ENCODE measurements around the gene GDI2. TPM values are rescaled to one million over a fixed set of nuclear protein-coding genes. Genes with fewer than 3 reads are reported as not detected.

Gene GDI2
- total RNA-seq, 2 donors from 2014 or later: 186 to 218 TPM

DNA sequence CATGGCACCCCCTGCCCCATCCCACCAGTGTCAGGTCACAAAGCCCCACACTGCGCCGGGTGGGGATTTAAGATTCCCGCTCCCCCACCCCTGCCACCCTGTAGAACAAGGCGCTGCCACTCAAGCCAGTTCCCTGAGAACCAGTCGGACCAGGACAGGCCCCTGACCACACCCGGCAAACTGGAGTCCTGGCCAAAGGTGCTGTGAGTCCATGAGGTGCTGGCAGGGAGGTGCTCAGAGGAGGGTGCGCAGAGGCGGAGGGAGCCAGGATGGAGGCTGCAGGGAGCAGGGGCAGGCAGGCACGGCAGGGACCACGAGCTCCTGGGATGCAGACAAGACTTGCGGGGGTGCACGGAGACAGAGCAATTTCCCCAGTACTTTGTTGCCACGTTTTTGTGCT is 19.7 kb upstream of the GDI2 start:
- Histone ChIP-seq H3K4me1 (replicated peaks) (peaks cover 2% of the 10 kb centered on the region), H3K36me3 (no peaks in the 10 kb centered on the region), H3K27me3 (replicated peaks; ENCODE audit: insufficient read depth) (no peaks in the 10 kb centered on the region), H3K27ac (no peak overlapping the region), H3K4me3 (no peak overlapping the region), H3K9me3 (no peaks in the 10 kb centered on the region)
- peak; percentile 78 for DNase-seq (ENCODE audit: low spot score)
- intact Hi-C loops (cut with DNase I): no loop called here
- WGBS: 60% methylated on average over 13 of the region's 13 CpGs
- TF ChIP-seq, protein P1, sequence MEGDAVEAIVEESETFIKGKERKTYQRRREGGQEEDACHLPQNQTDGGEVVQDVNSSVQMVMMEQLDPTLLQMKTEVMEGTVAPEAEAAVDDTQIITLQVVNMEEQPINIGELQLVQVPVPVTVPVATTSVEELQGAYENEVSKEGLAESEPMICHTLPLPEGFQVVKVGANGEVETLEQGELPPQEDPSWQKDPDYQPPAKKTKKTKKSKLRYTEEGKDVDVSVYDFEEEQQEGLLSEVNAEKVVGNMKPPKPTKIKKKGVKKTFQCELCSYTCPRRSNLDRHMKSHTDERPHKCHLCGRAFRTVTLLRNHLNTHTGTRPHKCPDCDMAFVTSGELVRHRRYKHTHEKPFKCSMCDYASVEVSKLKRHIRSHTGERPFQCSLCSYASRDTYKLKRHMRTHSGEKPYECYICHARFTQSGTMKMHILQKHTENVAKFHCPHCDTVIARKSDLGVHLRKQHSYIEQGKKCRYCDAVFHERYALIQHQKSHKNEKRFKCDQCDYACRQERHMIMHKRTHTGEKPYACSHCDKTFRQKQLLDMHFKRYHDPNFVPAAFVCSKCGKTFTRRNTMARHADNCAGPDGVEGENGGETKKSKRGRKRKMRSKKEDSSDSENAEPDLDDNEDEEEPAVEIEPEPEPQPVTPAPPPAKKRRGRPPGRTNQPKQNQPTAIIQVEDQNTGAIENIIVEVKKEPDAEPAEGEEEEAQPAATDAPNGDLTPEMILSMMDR (IDR thresholded peaks at IDR 0.05): no peak
- no peak for TF ChIP-seq POLR2A (IDR thresholded peaks at IDR 0.05)
- peak; percentile 74 for TF ChIP-seq POLR2AphosphoS5 (IDR thresholded peaks at IDR 0.05)

GRCh38 chr10:5831446-5831782 is 18.2 kb upstream of the GDI2 start:
- Histone ChIP-seq H3K9me3 (no peaks in the 10 kb centered on the region), H3K27me3 (replicated peaks; ENCODE audit: insufficient read depth) (no peaks in the 10 kb centered on the region), H3K27ac (no peak overlapping the region), H3K36me3 (no peaks in the 10 kb centered on the region), H3K4me3 (no peak overlapping the region), H3K4me1 (replicated peaks) (peaks cover 2% of the 10 kb centered on the region)
- WGBS: 91% methylated on average over 8 of the region's 8 CpGs
- DNase-seq (ENCODE audit: low spot score): no peak
- no peak for TF ChIP-seq POLR2A (IDR thresholded peaks at IDR 0.05)
- TF ChIP-seq, protein P1 (IDR thresholded peaks at IDR 0.05): no peak
- no peak for TF ChIP-seq POLR2AphosphoS5 (IDR thresholded peaks at IDR 0.05)
- intact Hi-C loops (cut with DNase I): no loop called here

DNA sequence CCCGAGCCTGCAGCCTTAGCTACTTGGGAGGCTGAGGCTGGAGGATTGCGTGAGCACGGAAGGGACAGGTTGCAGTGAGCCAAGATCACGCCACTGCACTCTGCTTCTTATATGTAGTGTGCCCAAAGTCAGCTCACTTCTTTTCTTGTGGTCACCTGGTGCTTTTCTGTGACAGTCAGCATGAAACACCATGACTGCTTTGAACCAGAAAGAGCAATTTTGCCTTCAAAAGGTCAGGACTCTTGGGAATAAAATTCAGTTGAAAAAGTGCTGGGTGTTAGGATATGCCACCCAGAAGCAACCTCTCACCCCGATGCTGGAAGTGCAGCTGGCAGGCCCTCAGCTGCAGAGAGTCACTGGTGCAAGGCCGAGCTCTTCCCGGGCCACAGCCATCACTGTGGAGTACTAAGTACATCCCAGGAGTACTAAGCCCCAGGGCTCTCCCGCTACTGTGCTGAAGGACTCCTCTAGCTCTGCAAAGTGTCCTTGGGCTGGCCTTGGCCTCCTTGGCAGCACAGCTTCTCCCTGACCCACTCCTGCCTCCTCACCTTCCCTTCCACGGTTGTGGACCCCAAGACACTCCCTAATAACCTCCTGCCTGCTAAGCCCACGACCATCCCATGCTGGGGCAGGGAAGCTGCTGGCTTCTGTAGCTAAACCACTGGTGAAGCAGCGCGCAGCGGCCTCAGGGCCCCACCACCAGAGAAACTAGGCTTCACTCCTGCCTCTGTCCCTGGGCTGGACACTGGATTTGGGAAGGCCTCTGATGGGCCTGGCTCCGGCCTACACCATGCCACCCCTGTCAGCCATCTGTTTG is 17.6 kb upstream of the GDI2 start:
- no peak for DNase-seq (ENCODE audit: low spot score)
- intact Hi-C loops (cut with DNase I): no loop called here
- Histone ChIP-seq H3K4me1 (replicated peaks) (peaks cover 2% of the 10 kb centered on the region), H3K36me3 (no peaks in the 10 kb centered on the region), H3K9me3 (no peaks in the 10 kb centered on the region), H3K4me3 (no peak overlapping the region), H3K27me3 (replicated peaks; ENCODE audit: insufficient read depth) (no peaks in the 10 kb centered on the region), H3K27ac (no peak overlapping the region)
- TF ChIP-seq, protein P1 (IDR thresholded peaks at IDR 0.05): no peak
- no peak for TF ChIP-seq POLR2AphosphoS5 (IDR thresholded peaks at IDR 0.05)
- no peak for TF ChIP-seq POLR2A (IDR thresholded peaks at IDR 0.05)
- 85% methylated on average over 14 of the region's 14 CpGs for WGBS

- Histone ChIP-seq H3K27ac (no peak overlapping the region), H3K9me3 (no peaks in the 10 kb centered on the region), H3K4me1 (replicated peaks) (peaks cover 2% of the 10 kb centered on the region), H3K4me3 (no peak overlapping the region), H3K27me3 (replicated peaks; ENCODE audit: insufficient read depth) (no peaks in the 10 kb centered on the region), H3K36me3 (no peaks in the 10 kb centered on the region)
- intact Hi-C loops (cut with DNase I): no loop called here
- WGBS: 89% methylated on average over 9 of the region's 9 CpGs
- no peak for DNase-seq (ENCODE audit: low spot score)
- TF ChIP-seq POLR2AphosphoS5 (IDR thresholded peaks at IDR 0.05): no peak
- TF ChIP-seq POLR2A (IDR thresholded peaks at IDR 0.05): no peak
- TF ChIP-seq, protein P1 (IDR thresholded peaks at IDR 0.05): no peak
These were observed 16.0 kb upstream of the GDI2 start for GRCh38 chr10:5829267-5829666.

DNA sequence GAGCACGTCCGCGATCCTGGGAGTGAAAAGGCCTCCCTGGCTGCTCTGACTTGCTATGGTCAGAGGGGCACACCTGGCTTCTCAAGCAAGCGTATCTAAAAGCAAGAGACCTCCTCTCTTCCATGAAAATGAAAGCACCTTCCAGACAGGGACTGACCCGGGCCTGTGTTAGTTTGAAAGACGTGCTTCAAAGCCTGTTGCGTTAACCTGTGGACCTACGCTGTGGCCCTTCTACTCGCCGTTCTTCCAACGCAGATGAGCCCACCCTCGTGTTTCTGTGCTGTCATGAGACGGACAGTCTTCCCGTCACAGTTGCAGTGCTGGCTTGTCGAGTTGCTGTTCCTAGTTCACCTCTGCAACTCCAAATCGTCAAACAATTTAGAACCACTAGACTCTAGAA is 15.5 kb upstream of the GDI2 start:
- Histone ChIP-seq H3K4me1 (replicated peaks) (peaks cover 2% of the 10 kb centered on the region), H3K4me3 (no peak overlapping the region), H3K36me3 (no peaks in the 10 kb centered on the region), H3K9me3 (no peaks in the 10 kb centered on the region), H3K27ac (no peak overlapping the region), H3K27me3 (replicated peaks; ENCODE audit: insufficient read depth) (no peaks in the 10 kb centered on the region)
- TF ChIP-seq, protein P1 (IDR thresholded peaks at IDR 0.05): no peak
- TF ChIP-seq POLR2AphosphoS5 (IDR thresholded peaks at IDR 0.05) (no peak), POLR2A (IDR thresholded peaks at IDR 0.05) (no peak)
- WGBS: 88% methylated on average over 16 of the region's 16 CpGs
- DNase-seq (ENCODE audit: low spot score): no peak
- intact Hi-C loops (cut with DNase I): no loop called here

Measured in prostate gland (tissue), 2 donors.